GM06990 (cell line): ENCODE data around the gene FGF4.
A peak's percentile ranks its signal among the peaks of the same experiment; 100 is the strongest.

Experiments
- DNase-seq: peaks from one replicate; pipeline ENCODE4 v3.0.0-alpha.2; 2011; ENCODE audit not compliant: insufficient read length; ENCODE audit errors: extremely low read depth
- H3K27me3 ChIP-seq: replicated peaks from 2 replicates; pipeline ENCODE4 v1.6.0; 2011; ENCODE audit warnings: low read length; ENCODE audit not compliant: control insufficient read depth, insufficient read depth
- H3K36me3 ChIP-seq: 2 replicates; pipeline ENCODE4 v1.5.1; 2011; ENCODE audit warnings: low read length; ENCODE audit not compliant: control insufficient read depth, insufficient read depth
- H3K4me3 ChIP-seq: replicated peaks from 2 replicates; pipeline ENCODE4 v1.5.1; 2011; ENCODE audit warnings: low read depth, mild to moderate bottlenecking, control low read depth, low read length
- CTCF ChIP-seq: IDR thresholded peaks from 2 replicates; pipeline ENCODE4 v1.5.1; 2011; ENCODE audit warnings: low read length, control low read depth, mild to moderate bottlenecking, inconsistent platforms; ENCODE audit not compliant: insufficient read depth, poor library complexity, severe bottlenecking

Gene FGF4

GRCh38 chr11:69803604-69804218, 28.6 kb upstream of the FGF4 start:
- no peak overlapping the region for H3K4me3 ChIP-seq
- no peaks in the 10 kb centered on the region for H3K36me3 ChIP-seq
- no peak for TF ChIP-seq CTCF
- H3K27me3 ChIP-seq = no peaks in the 10 kb centered on the region
- no peak for DNase-seq

GRCh38 chr11:69803022-69803421, 27.9 kb upstream of the FGF4 start:
- H3K4me3 ChIP-seq = no peak overlapping the region
- TF ChIP-seq CTCF = no peak
- no peaks in the 10 kb centered on the region for H3K27me3 ChIP-seq
- H3K36me3 ChIP-seq = no peaks in the 10 kb centered on the region
- no peak for DNase-seq

- TF ChIP-seq CTCF = no peak
- Histone ChIP-seq H3K36me3 (no peaks in the 10 kb centered on the region), H3K27me3 (no peaks in the 10 kb centered on the region), H3K4me3 (no peak overlapping the region)
- DNase-seq = no peak
These were observed 27.4 kb upstream of the FGF4 start for GRCh38 chr11:69802590-69802989.

GRCh38 chr11:69801513-69802335, 26.6 kb upstream of the FGF4 start:
- H3K4me3 ChIP-seq = no peak overlapping the region
- DNase-seq = no peak
- H3K36me3 ChIP-seq = no peaks in the 10 kb centered on the region
- TF ChIP-seq CTCF = peak; percentile 76
- no peaks in the 10 kb centered on the region for H3K27me3 ChIP-seq

- no peaks in the 10 kb centered on the region for H3K27me3 ChIP-seq
- no peak for DNase-seq
- H3K4me3 ChIP-seq = no peak overlapping the region
- no peaks in the 10 kb centered on the region for H3K36me3 ChIP-seq
- no peak for TF ChIP-seq CTCF
These were observed 25.1 kb upstream of the FGF4 start for GRCh38 chr11:69800278-69800677.
